Fibroblast of mammary gland (primary cell): ENCODE measurements around the gene TFIP11.
A peak's percentile ranks its signal among the peaks of the same experiment; 100 is the strongest.

Source experiments
- DNase-seq: peaks from one replicate; pipeline ENCODE4 v3.0.0-alpha.2; 2010; ENCODE audit warnings: low read depth
- H3K4me3 ChIP-seq: 2 replicates; pipeline ENCODE4 v1.5.1; 2011; ENCODE audit warnings: low read depth, mild to moderate bottlenecking, low read length, moderate library complexity; ENCODE audit not compliant: control insufficient read depth
- CTCF ChIP-seq: conservative IDR thresholded peaks from 2 replicates; pipeline ENCODE4 v1.5.1; 2011; ENCODE audit warnings: low read depth, low read length, inconsistent platforms; ENCODE audit not compliant: control insufficient read depth, insufficient read depth

TFIP11 gene

DNA sequence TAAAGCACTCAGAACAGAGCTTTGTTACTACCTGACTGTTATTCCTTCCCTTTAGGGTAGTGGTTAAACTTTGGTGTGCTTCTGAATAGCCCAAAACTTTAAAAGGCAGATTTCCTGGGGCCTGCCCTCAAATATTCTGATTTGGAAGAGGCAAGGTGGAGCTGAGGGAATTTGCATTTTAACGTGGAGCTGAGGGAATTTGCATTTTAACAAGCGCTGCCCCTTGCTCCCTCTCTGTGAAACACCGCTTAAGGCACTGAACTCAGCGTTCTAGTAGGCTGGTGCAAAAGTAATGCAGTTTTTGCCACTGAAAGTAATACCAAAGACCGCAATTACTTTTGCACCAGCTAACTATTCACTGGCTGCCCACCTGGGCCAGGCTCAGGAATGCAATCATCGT is 42.7 kb upstream of the TFIP11 start:
- H3K4me3 ChIP-seq, result no peak overlapping the region
- no peak for TF ChIP-seq CTCF
- DNase-seq, result no peak

DNA sequence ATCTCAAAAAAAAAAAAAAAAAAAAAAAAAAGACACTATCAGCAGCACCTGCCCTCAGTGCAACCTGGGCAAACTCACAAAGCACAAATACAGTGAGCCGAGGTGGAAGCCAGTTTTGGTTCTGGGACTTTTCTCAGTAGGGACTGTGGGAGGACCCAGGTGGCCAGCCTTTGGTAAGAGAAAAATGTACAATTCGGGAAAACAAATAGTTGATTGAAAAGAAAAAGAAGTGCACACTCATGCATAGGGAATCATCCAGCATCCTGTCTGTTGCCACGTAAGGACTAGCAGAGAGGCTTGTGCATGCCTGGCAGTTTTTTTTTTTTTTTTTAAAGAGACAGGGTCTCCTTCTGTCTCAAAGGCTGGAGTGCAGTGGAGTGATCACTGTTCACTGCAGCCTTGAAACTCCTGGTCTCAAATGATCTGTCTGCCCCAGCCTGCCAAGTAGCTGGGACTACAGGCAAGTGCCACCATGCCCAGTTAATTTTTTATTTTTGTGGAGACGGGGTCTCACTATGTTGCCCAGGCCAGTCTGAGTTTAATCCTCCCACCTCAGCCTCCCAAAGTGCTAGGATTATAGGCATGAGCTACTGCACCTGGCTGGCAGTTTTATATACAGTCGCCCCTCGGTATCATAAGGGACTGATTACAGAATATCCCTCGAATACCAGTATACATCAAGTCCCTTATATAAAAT is 40.9 kb upstream of the TFIP11 start:
- peak; percentile 84 for DNase-seq
- no peak for TF ChIP-seq CTCF
- H3K4me3 ChIP-seq, result no peak overlapping the region

DNA sequence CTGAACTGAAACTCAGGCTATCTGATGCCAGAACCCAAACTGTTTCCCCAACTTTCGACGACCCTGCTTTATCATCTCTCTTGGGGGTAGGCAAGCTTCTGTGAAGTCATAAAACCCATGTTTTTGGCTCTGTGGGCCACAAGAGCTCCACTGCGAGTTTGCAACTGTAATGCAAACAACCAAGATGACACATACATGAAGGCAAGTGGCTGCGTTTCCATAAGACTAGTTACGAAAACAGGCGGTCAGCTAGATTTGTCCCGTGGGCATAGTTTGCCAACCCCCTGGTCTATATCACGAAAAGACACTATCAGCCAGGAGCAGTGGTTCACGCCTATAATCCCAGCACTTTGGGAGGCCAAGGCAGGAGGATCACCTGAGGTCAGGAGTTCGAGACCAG is 40.2 kb upstream of the TFIP11 start:
- no peak for TF ChIP-seq CTCF
- peak; percentile 72 for DNase-seq
- no peak overlapping the region for H3K4me3 ChIP-seq

- no peak for TF ChIP-seq CTCF
- H3K4me3 ChIP-seq, result no peak overlapping the region
- DNase-seq, result no peak
These were observed 39.3 kb upstream of the TFIP11 start for GRCh38 chr22:26551568-26551967.

GRCh38 chr22:26550498-26551033 is 38.3 kb upstream of the TFIP11 start:
- DNase-seq, result peak; percentile 92
- no peak for TF ChIP-seq CTCF
- H3K4me3 ChIP-seq, result no peak overlapping the region

GRCh38 chr22:26549902-26550497 is 37.7 kb upstream of the TFIP11 start:
- no peak for TF ChIP-seq CTCF
- no peak for DNase-seq
- no peak overlapping the region for H3K4me3 ChIP-seq

GRCh38 chr22:26548984-26549383 is 36.7 kb upstream of the TFIP11 start:
- no peak overlapping the region for H3K4me3 ChIP-seq
- TF ChIP-seq CTCF, result no peak
- DNase-seq, result no peak
